ENCODE data around the gene HDAC9. TPM values are rescaled to one million over a fixed set of nuclear protein-coding genes. Genes with fewer than 3 reads are reported as not detected.

HDAC9 gene
- total RNA-seq, 1 donor from 2014 or later, result 28.6 TPM

GRCh38 chr7:18546576-18546975, 51.0 kb downstream of the HDAC9 start:
- DNase-seq (ENCODE audit: low spot score), result no peak
- Histone ChIP-seq H3K4me2 (no peak overlapping the region), H3K79me2 (ENCODE audit: low read depth) (no peaks in the 10 kb centered on the region), H3K9ac (no peak overlapping the region), H3K9me3 (ENCODE audit: low read depth) (no peaks in the 10 kb centered on the region), H3K36me3 (no peaks in the 10 kb centered on the region), H2AFZ (replicated peaks) (no peak overlapping the region), H3K4me3 (no peak overlapping the region), H3K27me3 (no peaks in the 10 kb centered on the region), H4K20me1 (ENCODE audit: low read depth) (no peaks in the 10 kb centered on the region), H3F3A (ENCODE audit: low read depth) (no peaks in the 10 kb centered on the region), H3K27ac (no peak overlapping the region), H3K4me1 (no peaks in the 10 kb centered on the region)
- Mint-ChIP-seq H3K27ac (no peak overlapping the region), H3K27me3 (ENCODE audit: insufficient read depth, low read depth) (no peaks in the 10 kb centered on the region), H3K9me3 (no peaks in the 10 kb centered on the region), H3K36me3 (peaks cover 4% of the 10 kb centered on the region), H3K4me3 (no peak overlapping the region), H3K4me1 (no peaks in the 10 kb centered on the region)
- TF ChIP-seq EZH2 (IDR thresholded peaks at IDR 0.05) (no peak), EZH2phosphoT487 (IDR thresholded peaks at IDR 0.05) (no peak), CTCF (IDR thresholded peaks at IDR 0.05) (no peak)

- Histone ChIP-seq H3K9me3 (ENCODE audit: low read depth) (no peaks in the 10 kb centered on the region), H3K27ac (no peak overlapping the region), H3K4me2 (no peak overlapping the region), H3K4me3 (no peak overlapping the region), H3K79me2 (ENCODE audit: low read depth) (no peaks in the 10 kb centered on the region), H3K27me3 (no peaks in the 10 kb centered on the region), H3F3A (ENCODE audit: low read depth) (no peaks in the 10 kb centered on the region), H3K36me3 (no peaks in the 10 kb centered on the region), H2AFZ (replicated peaks) (no peak overlapping the region), H3K9ac (no peak overlapping the region), H3K4me1 (no peaks in the 10 kb centered on the region), H4K20me1 (ENCODE audit: low read depth) (no peaks in the 10 kb centered on the region)
- DNase-seq (ENCODE audit: low spot score), result no peak
- TF ChIP-seq EZH2phosphoT487 (IDR thresholded peaks at IDR 0.05) (no peak), EZH2 (IDR thresholded peaks at IDR 0.05) (no peak), CTCF (IDR thresholded peaks at IDR 0.05) (no peak)
- H3K9me3 Mint-ChIP-seq, result no peaks in the 10 kb centered on the region
- no peak overlapping the region for H3K4me3 Mint-ChIP-seq
- peaks cover 4% of the 10 kb centered on the region for H3K36me3 Mint-ChIP-seq
- peaks cover 3% of the 10 kb centered on the region for H3K4me1 Mint-ChIP-seq
- H3K27ac Mint-ChIP-seq, result no peak overlapping the region
- no peaks in the 10 kb centered on the region for H3K27me3 Mint-ChIP-seq (ENCODE audit: insufficient read depth, low read depth)
Observed at GRCh38 chr7:18547509-18548187, 52.1 kb downstream of the HDAC9 start.

- DNase-seq (ENCODE audit: low spot score), result no peak
- no peak for TF ChIP-seq EZH2 (IDR thresholded peaks at IDR 0.05)
- Histone ChIP-seq H3K27ac (no peak overlapping the region), H4K20me1 (ENCODE audit: low read depth) (no peaks in the 10 kb centered on the region), H3K4me1 (no peaks in the 10 kb centered on the region), H3F3A (ENCODE audit: low read depth) (no peaks in the 10 kb centered on the region), H3K27me3 (no peaks in the 10 kb centered on the region), H3K4me2 (no peak overlapping the region), H3K9me3 (ENCODE audit: low read depth) (no peaks in the 10 kb centered on the region), H3K79me2 (ENCODE audit: low read depth) (no peaks in the 10 kb centered on the region), H3K9ac (no peak overlapping the region), H3K4me3 (no peak overlapping the region), H2AFZ (replicated peaks) (no peak overlapping the region), H3K36me3 (no peaks in the 10 kb centered on the region)
- Mint-ChIP-seq H3K4me3 (no peak overlapping the region), H3K27ac (no peak overlapping the region), H3K27me3 (ENCODE audit: insufficient read depth, low read depth) (no peaks in the 10 kb centered on the region), H3K9me3 (no peaks in the 10 kb centered on the region), H3K4me1 (peaks cover 9% of the 10 kb centered on the region), H3K36me3 (peaks cover 4% of the 10 kb centered on the region)
Observed at GRCh38 chr7:18548534-18548933, 53.0 kb downstream of the HDAC9 start.

- no peak for TF ChIP-seq EZH2phosphoT487 (IDR thresholded peaks at IDR 0.05)
- no peak for TF ChIP-seq CTCF (IDR thresholded peaks at IDR 0.05)
- no peak for TF ChIP-seq EZH2 (IDR thresholded peaks at IDR 0.05)
- no peaks in the 10 kb centered on the region for H3K9me3 ChIP-seq (ENCODE audit: low read depth)
- Mint-ChIP-seq H3K36me3 (no peaks in the 10 kb centered on the region), H3K27me3 (ENCODE audit: insufficient read depth, low read depth) (no peaks in the 10 kb centered on the region), H3K4me1 (peaks cover 9% of the 10 kb centered on the region), H3K4me3 (no peak overlapping the region), H3K27ac (no peak overlapping the region), H3K9me3 (no peaks in the 10 kb centered on the region)
- no peaks in the 10 kb centered on the region for H3K27me3 ChIP-seq
- H3F3A ChIP-seq (ENCODE audit: low read depth), result no peaks in the 10 kb centered on the region
- H2AFZ ChIP-seq (replicated peaks), result no peak overlapping the region
- no peak overlapping the region for H3K4me3 ChIP-seq
- no peak overlapping the region for H3K27ac ChIP-seq
- no peak overlapping the region for H3K9ac ChIP-seq
- no peaks in the 10 kb centered on the region for H3K36me3 ChIP-seq
- H3K4me1 ChIP-seq, result no peaks in the 10 kb centered on the region
- no peaks in the 10 kb centered on the region for H3K79me2 ChIP-seq (ENCODE audit: low read depth)
- H4K20me1 ChIP-seq (ENCODE audit: low read depth), result no peaks in the 10 kb centered on the region
- DNase-seq (ENCODE audit: low spot score), result no peak
- H3K4me2 ChIP-seq, result no peak overlapping the region
Observed at GRCh38 chr7:18550574-18550973, 55.0 kb downstream of the HDAC9 start.
